Large intestine (tissue), 3 donors: Measurements from ENCODE around the gene TEX28. TPM values are rescaled to one million over a fixed set of nuclear protein-coding genes. Genes with fewer than 3 reads are reported as not detected.

Experiments used
- DNase-seq, 2 donors: peaks; one replicate each; pipeline versions ENCODE4 v3.0.0 to v3.0.0-alpha.2; 2013
- H3K27ac ChIP-seq: one replicate; pipeline ENCODE4 v1.5.1; 2013; ENCODE audit warnings: low read length
- H3K27me3 ChIP-seq: 2 replicates; pipeline ENCODE4 v1.6.1; 2013; ENCODE audit warnings: low read length; ENCODE audit not compliant: control insufficient read depth, insufficient read depth
- H3K36me3 ChIP-seq: 2 replicates; pipeline ENCODE4 v1.6.1; 2013; ENCODE audit warnings: low read length; ENCODE audit not compliant: control insufficient read depth, insufficient read depth
- H3K4me1 ChIP-seq: one replicate; pipeline ENCODE4 v1.6.1; 2013; ENCODE audit warnings: low read length; ENCODE audit not compliant: control insufficient read depth, insufficient read depth
- H3K4me3 ChIP-seq: one replicate; pipeline ENCODE4 v1.5.1; 2013; ENCODE audit warnings: low read length
- H3K9me3 ChIP-seq: one replicate; pipeline ENCODE4 v1.6.1; 2013; ENCODE audit warnings: mild to moderate bottlenecking, low read depth, low read length, moderate library complexity; ENCODE audit not compliant: control insufficient read depth
- WGBS: methylation state at CpG from one replicate; pipeline ENCODE4 v1.1.5; 2013; ENCODE audit warnings: low lambda C conversion rate; ENCODE audit not compliant: insufficient coverage; 5-methylcytosine and 5-hydroxymethylcytosine counted together
- polyA plus RNA-seq: library from polyadenylated mRNA; unstranded; fragments of 120-200 nt; gene quantifications from one replicate; pipeline ENCODE4 v1.2.1, GENCODE V29; 2013

Gene TEX28
- polyA plus RNA-seq, 1 donor = not detected

GRCh38 chrX:154328646-154329045 is 33.7 kb upstream of the TEX28 start:
- no peaks in the 10 kb centered on the region for H3K9me3 ChIP-seq
- no peak overlapping the region for H3K4me3 ChIP-seq
- no peaks in the 10 kb centered on the region for H3K4me1 ChIP-seq
- no peak overlapping the region for H3K27ac ChIP-seq
- WGBS = no CpG with 5 or more reads among the region's 5 CpGs
- H3K36me3 ChIP-seq = no peaks in the 10 kb centered on the region
- peaks cover 6% of the 10 kb centered on the region for H3K27me3 ChIP-seq
- DNase-seq = no peak

GRCh38 chrX:154327038-154327820 is 32.3 kb upstream of the TEX28 start:
- no peaks in the 10 kb centered on the region for H3K9me3 ChIP-seq
- H3K4me3 ChIP-seq = no peak overlapping the region
- no peak for DNase-seq
- WGBS = no CpG with 5 or more reads among the region's 11 CpGs
- no peak overlapping the region for H3K27ac ChIP-seq
- peaks cover 7% of the 10 kb centered on the region for H3K27me3 ChIP-seq
- no peaks in the 10 kb centered on the region for H3K4me1 ChIP-seq
- no peaks in the 10 kb centered on the region for H3K36me3 ChIP-seq

DNA sequence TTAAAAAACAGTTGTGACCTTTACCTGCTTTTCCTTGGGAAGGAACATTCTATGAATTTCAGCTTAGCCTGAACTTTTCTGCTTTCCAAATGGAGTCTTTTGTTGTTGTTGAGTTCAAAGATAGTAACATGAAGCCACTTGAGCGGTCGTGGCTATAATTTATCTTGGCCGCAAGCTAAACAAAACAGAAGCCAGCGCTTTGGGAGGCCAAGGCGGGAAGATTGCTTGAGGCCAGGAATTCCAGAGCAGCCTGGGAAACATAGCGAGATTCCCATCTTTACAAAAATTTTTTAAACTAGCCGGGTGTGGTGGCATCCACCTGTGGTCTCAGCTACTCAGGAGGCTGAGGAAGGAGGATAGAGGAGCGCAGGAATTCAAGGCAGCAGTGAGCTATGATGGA is 30.6 kb upstream of the TEX28 start:
- peaks cover 7% of the 10 kb centered on the region for H3K27me3 ChIP-seq
- no peaks in the 10 kb centered on the region for H3K9me3 ChIP-seq
- no peaks in the 10 kb centered on the region for H3K36me3 ChIP-seq
- no peaks in the 10 kb centered on the region for H3K4me1 ChIP-seq
- H3K27ac ChIP-seq = no peak overlapping the region
- WGBS = no CpG with 5 or more reads among the region's 8 CpGs
- no peak overlapping the region for H3K4me3 ChIP-seq
- no peak for DNase-seq

- H3K4me3 ChIP-seq = no peak overlapping the region
- H3K36me3 ChIP-seq = no peaks in the 10 kb centered on the region
These were observed 28.6 kb upstream of the TEX28 start for GRCh38 chrX:154323537-154323936.

DNA sequence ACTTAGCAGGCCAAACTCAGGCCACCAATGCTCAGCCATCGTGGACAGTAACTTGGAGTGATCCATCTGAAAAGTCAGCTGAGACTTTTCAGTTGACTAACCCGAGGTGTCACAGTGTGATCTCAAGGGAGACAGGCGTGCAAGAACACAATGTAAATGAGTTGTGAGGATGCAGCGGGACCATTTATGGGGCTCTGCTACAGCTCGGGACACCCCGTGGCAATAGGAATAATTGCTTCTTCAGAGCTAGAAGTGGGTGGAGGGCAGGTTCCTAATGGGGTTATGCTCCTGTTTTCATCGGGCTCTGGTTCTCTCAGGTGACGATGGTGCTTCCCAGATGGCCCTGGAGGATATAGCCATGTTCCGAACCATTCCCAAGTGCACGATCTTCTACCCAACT is 28.0 kb upstream of the TEX28 start:
- no peaks in the 10 kb centered on the region for H3K4me1 ChIP-seq
- no CpG with 5 or more reads among the region's 10 CpGs for WGBS
- no peaks in the 10 kb centered on the region for H3K9me3 ChIP-seq
- no peaks in the 10 kb centered on the region for H3K36me3 ChIP-seq
- DNase-seq = no peak
- no peak overlapping the region for H3K4me3 ChIP-seq
- H3K27me3 ChIP-seq = peaks cover 7% of the 10 kb centered on the region
- no peak overlapping the region for H3K27ac ChIP-seq

More at GRCh38 chrX:154323537-154323936, 28.6 kb upstream of the TEX28 start:
- DNase-seq = no peak
- H3K9me3 ChIP-seq = no peaks in the 10 kb centered on the region
- peaks cover 7% of the 10 kb centered on the region for H3K27me3 ChIP-seq
- no CpG with 5 or more reads among the region's 7 CpGs for WGBS
- H3K27ac ChIP-seq = no peak overlapping the region
- H3K4me1 ChIP-seq = no peaks in the 10 kb centered on the region

DNA sequence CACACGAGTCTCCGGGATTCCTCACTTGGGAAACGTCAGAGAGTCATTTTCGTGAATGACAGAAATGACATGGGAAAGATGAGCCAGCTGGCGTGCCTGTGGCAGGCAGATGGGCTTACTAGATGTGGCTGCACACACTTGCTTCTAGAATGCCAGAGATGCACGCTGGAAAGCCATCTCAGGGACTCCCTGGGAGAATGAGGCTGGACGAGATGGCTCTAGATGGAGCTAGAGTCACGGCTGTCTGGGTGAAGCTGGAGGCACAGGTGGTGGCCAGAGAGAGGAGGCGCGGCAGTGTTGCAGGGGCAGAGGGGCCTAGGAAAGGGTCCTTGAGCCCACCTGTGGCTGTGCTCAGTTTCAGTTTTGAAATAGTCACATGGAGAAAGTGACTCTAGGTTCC is 26.7 kb upstream of the TEX28 start:
- H3K27ac ChIP-seq = no peak overlapping the region
- no peaks in the 10 kb centered on the region for H3K4me1 ChIP-seq
- H3K9me3 ChIP-seq = no peaks in the 10 kb centered on the region
- H3K4me3 ChIP-seq = no peak overlapping the region
- no CpG with 5 or more reads among the region's 10 CpGs for WGBS
- no peaks in the 10 kb centered on the region for H3K36me3 ChIP-seq
- peaks cover 7% of the 10 kb centered on the region for H3K27me3 ChIP-seq
- DNase-seq = no peak

GRCh38 chrX:154321152-154321551 is 26.2 kb upstream of the TEX28 start:
- no peak for DNase-seq
- Histone ChIP-seq H3K36me3 (no peaks in the 10 kb centered on the region), H3K27ac (no peak overlapping the region), H3K4me3 (no peak overlapping the region), H3K27me3 (peaks cover 7% of the 10 kb centered on the region), H3K4me1 (no peaks in the 10 kb centered on the region), H3K9me3 (no peaks in the 10 kb centered on the region)
- WGBS = no CpG with 5 or more reads among the region's 7 CpGs

DNA sequence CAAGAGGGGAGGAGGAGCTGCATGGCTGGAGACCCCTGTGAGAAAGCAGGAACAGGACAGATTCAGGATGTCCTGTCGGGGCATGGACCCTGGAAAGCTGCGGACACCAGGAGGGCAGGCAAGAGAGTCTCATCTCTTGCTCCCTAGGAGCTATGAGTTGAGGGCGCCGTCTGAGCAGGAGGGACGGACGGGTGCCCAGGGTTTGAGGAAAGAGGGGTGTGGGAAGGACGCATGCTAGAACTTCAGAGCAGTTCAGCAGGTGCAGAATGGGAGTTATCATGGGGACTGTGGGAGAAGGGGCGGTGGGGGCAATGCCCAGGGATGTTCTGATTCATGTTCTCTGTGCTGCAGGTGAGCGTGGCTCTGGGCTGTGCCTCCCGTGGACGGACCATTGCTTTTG is 25.5 kb upstream of the TEX28 start:
- Histone ChIP-seq H3K9me3 (no peaks in the 10 kb centered on the region), H3K27ac (no peak overlapping the region), H3K27me3 (peaks cover 5% of the 10 kb centered on the region), H3K36me3 (no peaks in the 10 kb centered on the region), H3K4me1 (no peaks in the 10 kb centered on the region), H3K4me3 (no peak overlapping the region)
- WGBS = no CpG with 5 or more reads among the region's 11 CpGs
- DNase-seq = no peak

GRCh38 chrX:154317391-154317995 is 22.6 kb upstream of the TEX28 start:
- no CpG with 5 or more reads among the region's 7 CpGs for WGBS
- DNase-seq = no peak
- no peak overlapping the region for H3K27ac ChIP-seq
- H3K27me3 ChIP-seq = no peaks in the 10 kb centered on the region
- no peaks in the 10 kb centered on the region for H3K36me3 ChIP-seq
- no peaks in the 10 kb centered on the region for H3K9me3 ChIP-seq
- H3K4me1 ChIP-seq = no peaks in the 10 kb centered on the region
- H3K4me3 ChIP-seq = no peak overlapping the region

GRCh38 chrX:154315416-154315815 is 20.5 kb upstream of the TEX28 start:
- DNase-seq = no peak

GRCh38 chrX:154313147-154313546 is 18.2 kb upstream of the TEX28 start:
- Histone ChIP-seq H3K4me3 (no peak overlapping the region), H3K27ac (no peak overlapping the region), H3K27me3 (no peaks in the 10 kb centered on the region), H3K36me3 (no peaks in the 10 kb centered on the region), H3K9me3 (no peaks in the 10 kb centered on the region), H3K4me1 (no peaks in the 10 kb centered on the region)
- no peak for DNase-seq
- no CpG with 5 or more reads among the region's 5 CpGs for WGBS

More at GRCh38 chrX:154315416-154315815, 20.5 kb upstream of the TEX28 start:
- Histone ChIP-seq H3K27me3 (no peaks in the 10 kb centered on the region), H3K9me3 (no peaks in the 10 kb centered on the region), H3K36me3 (no peaks in the 10 kb centered on the region), H3K4me3 (no peak overlapping the region), H3K4me1 (no peaks in the 10 kb centered on the region), H3K27ac (no peak overlapping the region)
- WGBS = no CpG with 5 or more reads among the region's 3 CpGs
